HG02571 (cell line): ENCODE measurements around the gene UBTD1.
"Not testable (repeated sequence)": the region's sequence is repeated elsewhere in the genome, so short reads cannot be mapped to it uniquely, and the experiment has no call there.

Experiments used
- ATAC-seq: cut with Tn5 transposase; IDR thresholded peaks from one replicate; pipeline ENCODE4 v1.9.1; 2021; ENCODE audit warnings: mild to moderate bottlenecking, moderate library complexity; ENCODE audit not compliant: unreplicated experiment

UBTD1 gene

GRCh38 chr10:97512993-97513392 lies 14.3 kb downstream of the UBTD1 start:
- ATAC-seq = no peak

GRCh38 chr10:97514344-97514743 lies 15.6 kb downstream of the UBTD1 start:
- ATAC-seq = no peak

- ATAC-seq = no peak
Measured at GRCh38 chr10:97515271-97515978, 16.7 kb downstream of the UBTD1 start.

GRCh38 chr10:97517096-97517750 lies 18.5 kb downstream of the UBTD1 start:
- ATAC-seq = no peak

GRCh38 chr10:97517778-97518300 lies 19.1 kb downstream of the UBTD1 start:
- no peak for ATAC-seq

DNA sequence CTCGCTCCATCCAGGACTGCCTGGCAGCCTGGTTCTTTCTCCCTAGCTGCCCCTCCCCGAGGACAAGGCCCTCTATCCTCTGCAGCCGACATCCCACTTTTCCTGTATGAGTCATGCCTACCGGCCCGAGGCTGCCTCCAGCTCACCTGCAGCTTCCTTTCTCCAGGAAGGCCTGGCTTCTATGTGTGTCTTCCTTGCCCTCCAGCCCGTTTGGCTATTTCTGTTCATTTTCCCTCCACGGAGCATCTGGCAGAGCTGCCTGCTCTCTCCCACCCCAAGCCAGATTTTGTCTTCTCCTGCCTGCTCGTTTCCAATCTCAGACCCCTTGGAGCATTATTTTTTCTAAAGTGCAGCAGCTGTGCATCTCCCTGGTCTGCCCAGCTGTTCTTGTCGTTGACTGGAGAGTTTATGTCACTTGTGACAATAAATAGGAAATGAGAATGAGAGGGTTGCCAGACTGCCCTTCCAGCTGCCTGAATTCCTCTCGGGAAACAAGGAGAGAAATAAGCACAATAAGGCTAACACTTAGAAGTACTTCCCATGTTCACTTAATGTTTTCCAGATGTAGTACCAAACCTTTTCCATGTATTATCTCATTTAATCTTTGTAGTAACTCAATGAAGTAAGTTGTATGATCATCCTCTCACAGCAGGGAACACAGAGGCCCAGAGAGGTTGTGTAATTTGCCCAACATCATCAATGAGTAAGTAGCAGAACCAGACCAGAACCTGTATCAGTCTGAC lies 19.7 kb downstream of the UBTD1 start:
- no peak for ATAC-seq

GRCh38 chr10:97519342-97519741 lies 20.6 kb downstream of the UBTD1 start:
- ATAC-seq = no peak

DNA sequence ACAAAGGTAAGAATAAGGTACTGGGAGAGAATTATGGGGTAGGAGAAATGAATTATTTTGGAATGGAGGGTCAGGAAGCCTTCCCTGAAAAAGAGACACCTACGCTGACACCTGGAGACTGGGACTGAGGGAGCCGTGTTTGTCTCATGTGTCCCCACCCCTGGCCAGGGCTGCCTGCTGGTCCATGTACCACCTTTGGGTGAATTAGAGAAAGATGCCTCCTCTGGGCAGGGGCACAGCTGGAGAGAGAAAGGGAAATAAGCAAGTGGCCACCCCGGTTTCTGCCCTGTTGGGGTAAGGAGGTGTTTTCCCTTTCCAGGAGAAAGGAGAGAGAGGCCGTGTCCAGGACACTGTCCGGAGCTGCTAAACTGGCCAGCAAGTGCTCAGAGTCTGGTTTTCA lies 21.8 kb downstream of the UBTD1 start:
- no peak for ATAC-seq

GRCh38 chr10:97520978-97521761 lies 22.4 kb downstream of the UBTD1 start:
- no peak for ATAC-seq

DNA sequence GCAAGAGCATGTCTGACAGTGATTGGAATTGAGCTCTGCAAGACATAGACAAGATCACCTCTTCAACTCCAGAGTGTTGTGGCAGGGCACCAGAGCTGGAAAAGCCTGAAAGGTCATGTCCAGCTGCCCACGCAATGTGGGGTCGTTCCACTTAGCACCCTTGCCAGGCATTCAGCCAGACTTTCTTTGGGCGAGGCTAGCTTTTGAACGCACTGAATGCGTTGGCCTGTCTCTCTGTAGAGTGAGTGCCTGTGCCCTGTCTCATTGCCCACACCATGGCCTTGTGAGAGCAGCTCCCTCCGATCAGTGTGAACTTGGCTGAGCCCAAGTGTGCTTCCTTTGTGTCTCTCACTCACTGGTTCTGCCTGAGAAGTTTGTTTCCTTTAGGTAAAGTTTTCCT lies 23.3 kb downstream of the UBTD1 start:
- no peak for ATAC-seq

- no peak for ATAC-seq
Measured at GRCh38 chr10:97522937-97523336, 24.2 kb downstream of the UBTD1 start.

DNA sequence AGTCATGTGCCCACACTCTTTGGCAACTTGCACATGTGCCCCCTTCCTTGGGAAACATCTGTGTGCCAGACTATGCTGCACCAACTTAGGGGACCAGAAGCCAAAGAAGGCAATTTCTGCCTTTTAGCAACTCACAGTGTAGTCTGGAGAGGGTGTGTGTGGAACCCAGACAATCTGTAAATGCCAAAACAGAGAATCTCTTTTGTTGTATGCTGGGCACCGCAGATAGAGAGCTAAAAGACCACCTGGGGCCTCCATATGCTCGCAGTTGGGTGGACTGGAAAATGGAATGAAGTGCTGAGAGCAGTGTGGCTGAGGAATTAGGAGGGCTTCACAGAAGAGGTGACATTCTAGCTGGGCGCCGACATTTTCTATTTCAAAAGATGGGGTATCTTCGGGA lies 26.4 kb downstream of the UBTD1 start:
- no peak for ATAC-seq

DNA sequence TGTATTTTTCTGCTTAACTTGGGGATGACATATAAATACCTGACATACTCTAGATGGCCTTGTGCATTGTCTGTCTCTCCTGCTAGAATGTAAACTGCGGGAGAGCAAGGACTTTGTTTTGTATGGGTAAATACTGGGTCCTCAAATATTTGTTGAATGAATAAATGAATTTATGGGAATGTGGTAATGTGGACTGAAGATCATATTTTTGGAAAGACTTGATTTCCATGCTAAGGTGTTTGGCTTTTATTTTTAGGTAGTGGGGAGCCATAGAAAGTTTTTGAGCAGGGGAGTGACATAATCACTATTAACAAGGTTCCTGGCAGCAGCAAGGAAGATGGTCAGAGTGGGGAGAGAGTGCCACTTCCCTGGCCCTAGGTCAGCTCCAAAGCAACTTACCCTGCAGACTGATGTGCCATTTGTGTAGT lies 27.0 kb downstream of the UBTD1 start:
- no peak for ATAC-seq

DNA sequence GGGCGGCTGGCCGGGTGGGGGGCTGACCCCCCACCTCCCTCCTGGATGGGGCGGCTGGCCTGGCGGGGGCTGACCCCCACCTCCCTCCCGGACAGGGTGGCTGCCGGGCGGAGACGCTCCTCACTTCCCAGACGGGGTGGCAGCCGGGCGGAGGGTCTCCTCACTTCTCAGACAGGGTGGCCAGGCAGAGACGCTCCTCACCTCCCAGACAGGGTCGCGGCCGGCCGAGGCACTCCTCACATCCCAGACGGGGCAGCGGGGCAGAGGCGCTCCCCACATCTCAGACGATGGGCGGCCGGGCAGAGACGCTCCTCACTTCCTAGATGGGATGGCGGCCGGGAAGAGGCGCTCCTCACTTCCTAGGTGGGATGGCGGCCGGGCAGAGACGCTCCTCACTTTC lies 30.2 kb downstream of the UBTD1 start:
- not testable (repeated sequence) for ATAC-seq

DNA sequence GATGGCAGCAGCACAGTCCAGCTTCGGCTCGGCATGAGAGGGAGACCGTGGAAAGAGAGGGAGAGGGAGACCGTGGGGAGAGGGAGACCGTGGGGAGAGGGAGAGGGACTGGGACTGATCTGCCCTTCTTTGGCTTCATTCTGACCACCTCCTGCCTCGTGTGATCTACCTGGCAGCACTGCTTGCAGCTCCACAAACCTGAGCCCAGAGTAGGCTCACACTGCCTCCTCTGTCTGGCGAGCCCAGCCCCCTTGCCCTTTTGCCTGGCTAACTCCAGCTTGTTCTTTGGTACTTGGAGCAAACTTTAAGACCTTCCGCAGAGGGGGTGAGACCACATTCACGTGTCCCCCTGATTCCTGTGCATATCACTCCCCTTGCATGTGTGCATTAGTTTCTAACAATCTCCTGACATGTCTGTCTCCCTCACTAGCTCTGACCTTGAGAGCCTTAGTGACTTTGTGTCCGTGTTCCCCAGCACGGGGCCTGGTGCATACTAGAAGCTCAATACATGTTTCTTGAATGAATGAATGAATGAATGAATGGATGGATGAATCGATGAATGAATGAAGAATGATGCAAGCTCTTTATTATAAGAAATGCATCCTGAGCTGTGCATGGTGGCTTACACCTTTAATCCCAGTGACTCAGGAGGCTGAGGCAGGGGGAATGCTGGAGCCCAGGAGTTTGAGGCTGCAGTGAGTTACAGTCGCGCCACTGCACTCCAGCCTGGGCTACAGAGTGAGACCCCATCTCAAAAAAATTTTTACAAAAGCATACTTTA lies 31.2 kb downstream of the UBTD1 start:
- ATAC-seq = no peak

- ATAC-seq = no peak
Measured at GRCh38 chr10:97531401-97531986, 32.8 kb downstream of the UBTD1 start.

- no peak for ATAC-seq
Measured at GRCh38 chr10:97532935-97533671, 34.4 kb downstream of the UBTD1 start.

DNA sequence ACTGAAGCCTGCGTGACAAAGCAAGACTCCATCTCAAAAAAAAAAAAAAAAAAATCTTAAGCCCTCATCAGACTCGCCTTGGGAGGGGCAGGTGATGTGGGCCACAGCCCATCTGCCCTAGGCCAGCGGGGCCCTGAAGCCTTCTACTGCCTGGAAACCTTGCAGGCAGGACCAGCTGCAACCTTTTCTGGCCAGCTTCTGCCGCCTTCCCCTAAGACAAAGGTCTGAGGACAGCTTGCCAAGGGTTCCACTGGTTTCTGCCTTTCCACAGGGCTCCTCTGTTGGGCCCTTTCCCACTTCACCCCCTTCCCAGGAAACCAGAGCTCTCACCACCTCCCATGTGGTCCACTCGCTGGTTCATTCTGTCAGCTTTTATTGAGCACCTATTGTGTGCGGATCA lies 35.2 kb downstream of the UBTD1 start:
- no peak for ATAC-seq

- no peak for ATAC-seq
Measured at GRCh38 chr10:97534746-97535367, 36.1 kb downstream of the UBTD1 start.
